ENCODE data around the gene CDKAL1.

Gene CDKAL1

DNA sequence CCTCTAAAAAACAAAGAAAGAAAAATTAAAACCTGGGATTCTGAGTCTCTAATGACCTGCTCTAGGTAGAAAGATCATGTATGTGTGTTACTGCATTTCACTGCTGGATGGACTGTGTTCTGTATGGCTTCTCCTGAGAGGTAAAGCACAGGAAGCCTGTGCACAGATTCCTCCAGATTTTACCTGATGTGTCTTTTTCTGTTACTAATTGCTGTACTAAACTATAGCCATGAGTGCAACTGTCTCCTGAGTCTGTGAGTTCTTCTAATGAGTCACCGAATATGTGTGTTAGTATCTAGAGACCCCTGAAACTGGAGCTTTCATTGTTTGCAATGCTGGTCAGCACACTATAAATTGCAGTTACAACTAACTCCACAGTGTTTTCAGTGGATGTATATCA, 270.8 kb downstream of the CDKAL1 start:
- Histone ChIP-seq H2BK12ac (ENCODE audit: low read length) (no peak overlapping the region), H2BK15ac (ENCODE audit: low read length) (no peak overlapping the region), H3K18ac (ENCODE audit: low read length) (no peak overlapping the region), H3K4ac (ENCODE audit: low read length) (no peak overlapping the region), H3K27ac (replicated peaks; ENCODE audit: low read length) (no peak overlapping the region), H4K8ac (ENCODE audit: low read depth, low read length) (no peak overlapping the region), H3K79me1 (ENCODE audit: low read depth, low read length) (no peaks in the 10 kb centered on the region), H3K4me2 (ENCODE audit: insufficient read depth, low read length, poor library complexity, severe bottlenecking) (no peak overlapping the region), H3K9me3 (replicated peaks in 1 of 2; ENCODE audit: control insufficient read depth in 2 of 2, insufficient read depth in 1 of 2, low read depth in 1 of 2, low read length in 2 of 2) (peaks cover 0 to 6% of the 10 kb centered on the region in 2 donors), H2AFZ (ENCODE audit: low read length) (no peak overlapping the region), H3K27me3 (ENCODE audit: control insufficient read depth in 3 of 3, insufficient read depth in 3 of 3, low read depth in 1 of 3, low read length in 3 of 3) (no peaks in the 10 kb centered on the region), H3K9ac (ENCODE audit: low read depth, low read length, poor library complexity) (no peak overlapping the region), H4K91ac (ENCODE audit: low read depth, low read length, poor library complexity) (no peak overlapping the region), H2BK120ac (ENCODE audit: low read depth, low read length) (no peak overlapping the region), H3K36me3 (replicated peaks in 1 of 2; ENCODE audit: control insufficient read depth in 2 of 2, insufficient read depth in 2 of 2, low read length in 2 of 2) (no peaks in the 10 kb centered on the region), H2BK5ac (ENCODE audit: low read length) (no peak overlapping the region), H3K14ac (ENCODE audit: low read length) (no peak overlapping the region), H3K4me1 (ENCODE audit: control insufficient read depth in 2 of 2, insufficient read depth in 1 of 2, low read depth in 1 of 2, low read length in 2 of 2) (no peaks in the 10 kb centered on the region), H3K23ac (ENCODE audit: low read depth, low read length, poor library complexity) (no peak overlapping the region), H2AK5ac (ENCODE audit: low read depth, low read length) (no peak overlapping the region), H3K4me3 (ENCODE audit: low read length in 2 of 2) (no peak overlapping the region)
- DNase-seq (ENCODE audit: low spot score) = no peak
- no CpG with 5 or more reads among the region's 1 CpG for WGBS, 2 donors (ENCODE audit: extremely low coverage in 2 of 2, insufficient read length in 2 of 2, insufficient replicate concordance in 1 of 2)

DNA sequence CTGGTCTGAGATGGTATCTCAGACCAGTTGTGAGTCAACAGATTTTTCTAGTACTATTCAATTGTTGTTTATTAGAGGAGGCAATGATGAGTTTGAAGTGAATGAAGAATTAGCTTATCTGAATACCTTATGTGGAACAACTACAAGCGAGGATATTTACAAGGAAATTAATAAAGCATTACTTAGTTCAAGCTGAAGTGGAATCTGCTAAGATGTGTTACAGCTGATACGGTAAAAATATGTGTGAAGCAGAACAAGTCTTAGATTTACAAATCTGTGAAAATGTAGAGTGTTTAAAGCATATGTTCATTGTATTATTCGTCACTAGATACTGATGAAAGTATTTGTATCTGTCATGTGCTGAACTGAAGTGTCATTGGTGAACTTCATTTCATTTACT, 272.4 kb downstream of the CDKAL1 start:
- Histone ChIP-seq H3K9ac (ENCODE audit: low read depth, low read length, poor library complexity) (no peak overlapping the region), H2BK5ac (ENCODE audit: low read length) (no peak overlapping the region), H2BK15ac (ENCODE audit: low read length) (no peak overlapping the region), H3K9me3 (replicated peaks in 1 of 2; ENCODE audit: control insufficient read depth in 2 of 2, insufficient read depth in 1 of 2, low read depth in 1 of 2, low read length in 2 of 2) (peaks cover 0 to 6% of the 10 kb centered on the region in 2 donors), H3K4me1 (ENCODE audit: control insufficient read depth in 2 of 2, insufficient read depth in 1 of 2, low read depth in 1 of 2, low read length in 2 of 2) (peaks cover 6 to 10% of the 10 kb centered on the region in 2 donors), H2AK5ac (ENCODE audit: low read depth, low read length) (no peak overlapping the region), H3K4ac (ENCODE audit: low read length) (no peak overlapping the region), H3K27ac (replicated peaks; ENCODE audit: low read length) (no peak overlapping the region), H3K4me3 (ENCODE audit: low read length in 2 of 2) (no peak overlapping the region), H3K4me2 (ENCODE audit: insufficient read depth, low read length, poor library complexity, severe bottlenecking) (no peak overlapping the region), H4K8ac (ENCODE audit: low read depth, low read length) (no peak overlapping the region), H2BK12ac (ENCODE audit: low read length) (no peak overlapping the region), H4K91ac (ENCODE audit: low read depth, low read length, poor library complexity) (no peak overlapping the region), H3K23ac (ENCODE audit: low read depth, low read length, poor library complexity) (no peak overlapping the region), H3K27me3 (ENCODE audit: control insufficient read depth in 3 of 3, insufficient read depth in 3 of 3, low read depth in 1 of 3, low read length in 3 of 3) (no peaks in the 10 kb centered on the region), H3K79me1 (ENCODE audit: low read depth, low read length) (no peaks in the 10 kb centered on the region), H2BK120ac (ENCODE audit: low read depth, low read length) (no peak overlapping the region), H3K14ac (ENCODE audit: low read length) (no peak overlapping the region), H3K18ac (ENCODE audit: low read length) (no peak overlapping the region), H3K36me3 (replicated peaks in 1 of 2; ENCODE audit: control insufficient read depth in 2 of 2, insufficient read depth in 2 of 2, low read length in 2 of 2) (no peaks in the 10 kb centered on the region), H2AFZ (ENCODE audit: low read length) (no peak overlapping the region)
- no CpG with 5 or more reads among the region's 3 CpGs for WGBS, 2 donors (ENCODE audit: extremely low coverage in 2 of 2, insufficient read length in 2 of 2, insufficient replicate concordance in 1 of 2)
- no peak for DNase-seq (ENCODE audit: low spot score)

DNA sequence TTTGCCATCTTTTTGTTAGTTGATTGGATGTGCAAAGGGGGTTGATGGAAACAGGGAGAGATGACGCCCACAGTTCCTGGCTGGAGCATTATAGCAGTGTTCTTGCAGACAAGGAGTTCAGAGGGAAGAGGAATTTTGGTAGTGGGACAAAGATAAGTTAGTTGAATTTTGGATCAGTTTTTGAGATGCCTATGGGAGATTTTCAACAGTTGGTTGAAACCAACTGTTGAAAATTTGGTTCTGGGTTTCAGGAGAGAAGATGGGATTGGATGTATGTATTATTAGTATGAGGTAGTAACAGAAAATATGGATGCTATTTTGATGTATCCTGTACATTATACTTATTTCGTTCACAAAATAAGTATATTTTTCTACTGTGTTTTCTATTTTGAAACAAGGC, 274.2 kb downstream of the CDKAL1 start:
- Histone ChIP-seq H4K8ac (ENCODE audit: low read depth, low read length) (no peak overlapping the region), H3K27me3 (ENCODE audit: control insufficient read depth in 3 of 3, insufficient read depth in 3 of 3, low read depth in 1 of 3, low read length in 3 of 3) (no peaks in the 10 kb centered on the region), H2BK15ac (ENCODE audit: low read length) (no peak overlapping the region), H3K4ac (ENCODE audit: low read length) (no peak overlapping the region), H3K18ac (ENCODE audit: low read length) (no peak overlapping the region), H3K79me1 (ENCODE audit: low read depth, low read length) (no peaks in the 10 kb centered on the region), H2BK5ac (ENCODE audit: low read length) (no peak overlapping the region), H2AFZ (ENCODE audit: low read length) (no peak overlapping the region), H3K27ac (replicated peaks; ENCODE audit: low read length) (no peak overlapping the region), H3K4me1 (ENCODE audit: control insufficient read depth in 2 of 2, insufficient read depth in 1 of 2, low read depth in 1 of 2, low read length in 2 of 2) (peaks cover 6 to 13% of the 10 kb centered on the region in 2 donors), H3K23ac (ENCODE audit: low read depth, low read length, poor library complexity) (no peak overlapping the region), H3K9me3 (replicated peaks in 1 of 2; ENCODE audit: control insufficient read depth in 2 of 2, insufficient read depth in 1 of 2, low read depth in 1 of 2, low read length in 2 of 2) (peaks cover 0 to 6% of the 10 kb centered on the region in 2 donors), H3K9ac (ENCODE audit: low read depth, low read length, poor library complexity) (no peak overlapping the region), H4K91ac (ENCODE audit: low read depth, low read length, poor library complexity) (no peak overlapping the region), H3K4me2 (ENCODE audit: insufficient read depth, low read length, poor library complexity, severe bottlenecking) (no peak overlapping the region), H3K36me3 (replicated peaks in 1 of 2; ENCODE audit: control insufficient read depth in 2 of 2, insufficient read depth in 2 of 2, low read length in 2 of 2) (no peaks in the 10 kb centered on the region), H3K14ac (ENCODE audit: low read length) (no peak overlapping the region), H2BK12ac (ENCODE audit: low read length) (no peak overlapping the region), H2AK5ac (ENCODE audit: low read depth, low read length) (no peak overlapping the region), H3K4me3 (ENCODE audit: low read length in 2 of 2) (no peak overlapping the region), H2BK120ac (ENCODE audit: low read depth, low read length) (no peak overlapping the region)
- WGBS, 2 donors (ENCODE audit: extremely low coverage in 2 of 2, insufficient read length in 2 of 2, insufficient replicate concordance in 1 of 2) = no CpG with 5 or more reads among the region's 2 CpGs
- DNase-seq (ENCODE audit: low spot score) = no peak

DNA sequence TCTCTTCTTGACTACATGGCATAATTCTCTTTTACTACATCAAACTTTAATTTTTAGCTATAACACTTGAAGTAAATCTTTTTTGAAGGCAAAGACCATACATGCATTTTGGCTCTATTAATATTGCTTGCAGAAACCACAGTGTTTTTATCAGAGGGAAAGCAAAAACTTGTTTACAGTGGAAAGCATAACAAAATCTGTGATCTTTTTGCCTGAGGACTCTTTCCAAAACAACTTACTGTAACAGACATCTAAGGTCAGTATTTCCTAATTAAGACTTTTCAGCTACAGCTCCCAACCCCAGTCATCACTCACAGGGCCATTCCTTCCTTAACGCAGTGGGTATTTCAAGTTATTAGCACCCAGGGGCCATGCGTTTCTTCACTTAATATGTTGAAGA, 274.7 kb downstream of the CDKAL1 start:
- Histone ChIP-seq H3K9me3 (replicated peaks in 1 of 2; ENCODE audit: control insufficient read depth in 2 of 2, insufficient read depth in 1 of 2, low read depth in 1 of 2, low read length in 2 of 2) (peaks cover 0 to 6% of the 10 kb centered on the region in 2 donors), H3K23ac (ENCODE audit: low read depth, low read length, poor library complexity) (no peak overlapping the region), H2BK12ac (ENCODE audit: low read length) (no peak overlapping the region), H2BK5ac (ENCODE audit: low read length) (no peak overlapping the region), H3K4me3 (ENCODE audit: low read length in 2 of 2) (no peak overlapping the region), H3K79me1 (ENCODE audit: low read depth, low read length) (no peaks in the 10 kb centered on the region), H3K9ac (ENCODE audit: low read depth, low read length, poor library complexity) (no peak overlapping the region), H2BK120ac (ENCODE audit: low read depth, low read length) (no peak overlapping the region), H2AFZ (ENCODE audit: low read length) (no peak overlapping the region), H3K18ac (ENCODE audit: low read length) (no peak overlapping the region), H3K4ac (ENCODE audit: low read length) (no peak overlapping the region), H3K36me3 (replicated peaks in 1 of 2; ENCODE audit: control insufficient read depth in 2 of 2, insufficient read depth in 2 of 2, low read length in 2 of 2) (no peaks in the 10 kb centered on the region), H3K27me3 (ENCODE audit: control insufficient read depth in 3 of 3, insufficient read depth in 3 of 3, low read depth in 1 of 3, low read length in 3 of 3) (no peaks in the 10 kb centered on the region), H2BK15ac (ENCODE audit: low read length) (no peak overlapping the region), H3K27ac (replicated peaks; ENCODE audit: low read length) (no peak overlapping the region), H2AK5ac (ENCODE audit: low read depth, low read length) (no peak overlapping the region), H4K91ac (ENCODE audit: low read depth, low read length, poor library complexity) (no peak overlapping the region), H3K4me1 (ENCODE audit: control insufficient read depth in 2 of 2, insufficient read depth in 1 of 2, low read depth in 1 of 2, low read length in 2 of 2) (peaks cover 6 to 13% of the 10 kb centered on the region in 2 donors), H4K8ac (ENCODE audit: low read depth, low read length) (no peak overlapping the region), H3K14ac (ENCODE audit: low read length) (no peak overlapping the region), H3K4me2 (ENCODE audit: insufficient read depth, low read length, poor library complexity, severe bottlenecking) (no peak overlapping the region)
- DNase-seq (ENCODE audit: low spot score) = no peak
- no CpG with 5 or more reads among the region's 2 CpGs for WGBS, 2 donors (ENCODE audit: extremely low coverage in 2 of 2, insufficient read length in 2 of 2, insufficient replicate concordance in 1 of 2)

Data from neuronal stem cell (in vitro differentiated cells).